GM12878 (cell line): ENCODE results near the gene FAM83G. TPM values are rescaled to one million over a fixed set of nuclear protein-coding genes. Genes with fewer than 3 reads are reported as not detected.

Experiments used
- ATAC-seq: fragments of 200-7000 bp; cut with Tn5 transposase; 3 replicates; pipeline ENCODE4 v1.9.1; 2020; ENCODE audit warnings: mild to moderate bottlenecking, moderate library complexity
- BruUV-seq: library from RNA; stranded (reverse); fragments of 400-500 nt; replicated peaks from 2 replicates; lab custom pipeline; 2021; lab: Mats Ljungman, UMichigan
- CTCF ChIA-PET: fragments of 300-600 bp; sonication (Branson Sonifier 250); formaldehyde crosslinking; extraction: SDS; loops from one replicate; lab custom pipeline; 2021; ENCODE audit warnings: inconsistent platforms; lab: Yijun Ruan, JAX
- POLR2A ChIA-PET: fragments of 350-600 bp; formaldehyde crosslinking; extraction: SDS; loops from one replicate; lab custom pipeline; 2021; ENCODE audit warnings: inconsistent platforms; lab: Charles Lee
- RAD21 ChIA-PET: fragments of 300-600 bp; sonication (Branson Sonifier 250); formaldehyde crosslinking; loops from one replicate; lab custom pipeline; 2023; ENCODE audit warnings: antibody characterized with exemption; ENCODE audit not compliant: unreplicated experiment; lab: Charles Lee
- SMC1A ChIA-PET: fragments of 300-600 bp; sonication (Branson Sonifier 250); formaldehyde crosslinking; loops from one replicate; lab custom pipeline; 2023; ENCODE audit not compliant: unreplicated experiment, uncharacterized antibody; lab: Charles Lee
- DNase-seq: peaks from one replicate; pipeline ENCODE4 v3.0.0-alpha.2; 2011; ENCODE audit warnings: low read depth, low spot score
- FAIRE-seq: peaks from 3 replicates; lab custom pipeline; 2011; peaks lifted over from hg19 to GRCh38; lab: Jason Lieb, UNC
- H2AFZ ChIP-seq: 2 replicates; pipeline ENCODE4 v1.6.0; 2011; ENCODE audit warnings: low read depth, low read length, control low read depth; ENCODE audit not compliant: control insufficient read depth
- H3K27ac ChIP-seq: 2 replicates; pipeline ENCODE4 v1.5.1; 2011; ENCODE audit warnings: control low read depth; ENCODE audit not compliant: control insufficient read depth, insufficient read depth
- H3K27me3 ChIP-seq, 2 experiments: replicated peaks in 1 of 2; 2 replicates each; pipeline versions ENCODE4 v1.6.0 to v1.6.1; 2011; ENCODE audit warnings: low read length in 1 of 2; ENCODE audit not compliant: control insufficient read depth in 2 of 2, insufficient read depth in 2 of 2
- H3K36me3 ChIP-seq, 2 experiments: 2 replicates each; pipeline ENCODE4 v1.5.1; 2011; ENCODE audit warnings: low read length in 1 of 2; ENCODE audit not compliant: control insufficient read depth in 2 of 2, insufficient read depth in 2 of 2
- H3K4me1 ChIP-seq: 2 replicates; pipeline ENCODE4 v1.6.1; 2011; ENCODE audit warnings: mild to moderate bottlenecking, low read length, moderate library complexity, mixed read lengths; ENCODE audit not compliant: control insufficient read depth, insufficient read depth
- H3K4me2 ChIP-seq: 2 replicates; pipeline ENCODE4 v1.6.0; 2011; ENCODE audit warnings: control low read depth; ENCODE audit not compliant: control insufficient read depth, insufficient read depth
- H3K4me3 ChIP-seq: fragments of 200-600 bp; sonication (generic); 2 replicates; pipeline ENCODE4 v1.5.1; 2016
- H3K79me2 ChIP-seq: 2 replicates; pipeline ENCODE4 v1.6.0; 2011; ENCODE audit warnings: low read length; ENCODE audit not compliant: control insufficient read depth, insufficient read depth
- H3K9ac ChIP-seq: 2 replicates; pipeline ENCODE4 v1.8.0; 2011; ENCODE audit warnings: low read length, control low read depth, mixed read lengths; ENCODE audit not compliant: control insufficient read depth, insufficient read depth
- H3K9me3 ChIP-seq: replicated peaks from 3 replicates; pipeline ENCODE4 v1.5.1; 2011; ENCODE audit warnings: mild to moderate bottlenecking, low read length; ENCODE audit not compliant: control insufficient read depth, insufficient read depth
- H4K20me1 ChIP-seq: 2 replicates; pipeline ENCODE4 v1.6.0; 2011; ENCODE audit not compliant: control insufficient read depth, insufficient read depth
- EP300 ChIP-seq, 2 experiments: fragments of 150-350 bp in 1 of 2; IDR thresholded peaks; 2 replicates each; pipeline ENCODE4 v1.6.1; 2011 to 2012; ENCODE audit warnings: low read depth in 2 of 2, low read length in 2 of 2, borderline replicate concordance in 1 of 2, improper control_type of control experiment in 1 of 2, inconsistent platforms in 1 of 2; ENCODE audit not compliant: control insufficient read depth in 1 of 2
- FOXK2 ChIP-seq: fragments of 450-650 bp; IDR thresholded peaks from 2 replicates; pipeline ENCODE4 v1.6.1; 2017; ENCODE audit warnings: mild to moderate bottlenecking, moderate library complexity
- GATAD2B ChIP-seq: fragments of 450-650 bp; conservative IDR thresholded peaks from 2 replicates; pipeline ENCODE4 v1.6.1; 2017; ENCODE audit warnings: low read depth, mild to moderate bottlenecking, moderate library complexity
- MAX ChIP-seq: IDR thresholded peaks from 2 replicates; pipeline ENCODE4 v1.6.1; 2012; ENCODE audit warnings: low read depth, low read length, improper control_type of control experiment
- NFYB ChIP-seq: IDR thresholded peaks from 2 replicates; pipeline ENCODE4 v1.6.1; 2011; ENCODE audit warnings: low read depth, mild to moderate bottlenecking, low read length, improper control_type of control experiment, moderate library complexity; ENCODE audit not compliant: insufficient read depth
- PAX8 ChIP-seq: fragments of 450-650 bp; IDR thresholded peaks from 2 replicates; pipeline ENCODE4 v1.6.1; 2017; ENCODE audit warnings: mild to moderate bottlenecking, moderate library complexity
- POLR2AphosphoS2 ChIP-seq: IDR thresholded peaks from 2 replicates; pipeline ENCODE4 v1.6.1; 2011; ENCODE audit warnings: low read depth, mild to moderate bottlenecking, low read length, improper control_type of control experiment, moderate library complexity
- PRDM15 ChIP-seq: fragments of 450-650 bp; formaldehyde crosslinking; IDR thresholded peaks from 2 replicates; pipeline ENCODE4 v1.4.0; 2020; ENCODE audit warnings: mild to moderate bottlenecking, moderate library complexity
- SPI1 ChIP-seq: IDR thresholded peaks from 2 replicates; pipeline ENCODE4 v1.6.1; 2011; ENCODE audit warnings: low read depth, mild to moderate bottlenecking, low read length, moderate library complexity, borderline replicate concordance; ENCODE audit not compliant: insufficient read depth
- ZNF687 ChIP-seq: fragments of 450-650 bp; IDR thresholded peaks from 2 replicates; pipeline ENCODE4 v1.6.1; 2017; ENCODE audit warnings: mild to moderate bottlenecking, moderate library complexity
- ZSCAN29 ChIP-seq: fragments of 450-650 bp; IDR thresholded peaks from 2 replicates; pipeline ENCODE4 v1.6.1; 2017; ENCODE audit warnings: mild to moderate bottlenecking, moderate library complexity
- WGBS: methylation state at CpG from one replicate; pipeline ENCODE4 v1.1.6; 2016; ENCODE audit warnings: low lambda C conversion rate; ENCODE audit not compliant: insufficient replicate concordance, insufficient coverage; ENCODE audit errors: missing lambda C conversion rate; 5-methylcytosine and 5-hydroxymethylcytosine counted together
- in situ Hi-C: fragments of 300-500 bp; cut with MboI; formaldehyde crosslinking; loops from 9 replicates; pipeline ENCODE4 v1.14.3; 2018; ENCODE audit warnings: mixed read lengths
- intact Hi-C: fragments of 100-400 bp; cut with micrococcal nuclease; formaldehyde crosslinking; loops from one replicate; pipeline ENCODE4 v1.14.2; 2022; ENCODE audit not compliant: unreplicated experiment
- polyA plus RNA-seq, 11 experiments: library from polyadenylated mRNA; depleted of rRNA in 4 of 11; unstranded in 6 of 11; stranded (reverse) in 5 of 11; fragments of >200 nt; fragmentation: Nextera tagmentation in 4 of 11; fragmentation: Illumina TruSeq in 1 of 11; extraction: Ambion mirVana in 4 of 11; extraction: Trizol in 1 of 11; gene quantifications; 1 replicate in 1 of 11; 2 replicates in 10 of 11; pipeline versions ENCODE4 v1.2.1 to v1.2.3, GENCODE V29; 2011 to 2016; ENCODE audit warnings: inconsistent platforms in 2 of 11, missing spikeins in 2 of 11, low read depth in 1 of 11
- total RNA-seq, 4 experiments: library from RNA; depleted of rRNA in 3 of 4; stranded (reverse); fragments of >200 nt in 3 of 4; fragmentation: Illumina TruSeq in 1 of 4; extraction: Trizol in 1 of 4; gene quantifications; 2 replicates each; pipeline versions ENCODE4 v1.2.1 to v1.2.3, GENCODE V29; 2013 to 2021
- TF ChIP-seq, protein P1 (sequence below): fragments of 450-650 bp; conservative IDR thresholded peaks from 2 replicates; pipeline ENCODE4 v1.6.1; 2017; ENCODE audit warnings: mild to moderate bottlenecking, moderate library complexity

Gene FAM83G
- total and polyA plus RNA-seq, 10 of the 15 experiments (the other 5 are each of a cell fraction or from before 2014, with no cell fraction given) = 0.03 to 16.7 (median 6.5) TPM

- H3K27ac ChIP-seq = no peak overlapping the region
- H3K9ac ChIP-seq = no peak overlapping the region
- SMC1A ChIA-PET = no interaction called here
- H3K4me3 ChIP-seq = no peak overlapping the region
- H3K36me3 ChIP-seq = peaks cover 0 to 5% of the 10 kb centered on the region in 2 experiments; a peak in 3 of 4 replicates
- DNase-seq (no peak), ATAC-seq (no peak), FAIRE-seq (no peak)
- CTCF ChIA-PET = interaction anchor here (1.8 kb wide), 1 partner anchor 40 kb away, joined by 4 read pairs; no protein-coding TSS in a partner anchor
- in situ Hi-C loops = no loop called here
- intact Hi-C loops = no loop called here
- RAD21 ChIA-PET = interaction anchor here (0.6 to 3.5 kb wide), 3 partner anchors 40 to 376 kb away, joined by 3 to 13 read pairs (median 5); no protein-coding TSS in a partner anchor
- 98% methylated on average over 17 of the region's 17 CpGs for WGBS
- H4K20me1 ChIP-seq = no peaks in the 10 kb centered on the region
- H3K4me2 ChIP-seq = peak overlapping the region; percentile 56; the same call in 1 of the 2 replicates
- H3K4me1 ChIP-seq = peaks cover 25% of the 10 kb centered on the region
- no peak overlapping the region for H2AFZ ChIP-seq
- peaks cover 12% of the 10 kb centered on the region for H3K79me2 ChIP-seq
- peaks cover 2% of the 10 kb centered on the region; the same call in 1 of the 3 replicates for H3K9me3 ChIP-seq
- POLR2A ChIA-PET = no interaction called here
- no peaks in the 10 kb centered on the region for H3K27me3 ChIP-seq
- no TSS peak for BruUV-seq
- TF ChIP-seq PRDM15 (CRISPR knock-in tag) (no peak), FOXK2 (no peak), PAX8 (no peak), MAX (no peak), GATAD2B (no peak), NFYB (no peak), SPI1 (no peak), ZNF687 (no peak), POLR2AphosphoS2 (no peak), EP300 (IDR thresholded peaks at IDR 0.05; ENCODE audit: borderline replicate concordance in 1 of 2, control insufficient read depth in 1 of 2, low read depth in 2 of 2, low read length in 2 of 2) (no peak), ZSCAN29 (no peak)
- TF ChIP-seq, protein P1, sequence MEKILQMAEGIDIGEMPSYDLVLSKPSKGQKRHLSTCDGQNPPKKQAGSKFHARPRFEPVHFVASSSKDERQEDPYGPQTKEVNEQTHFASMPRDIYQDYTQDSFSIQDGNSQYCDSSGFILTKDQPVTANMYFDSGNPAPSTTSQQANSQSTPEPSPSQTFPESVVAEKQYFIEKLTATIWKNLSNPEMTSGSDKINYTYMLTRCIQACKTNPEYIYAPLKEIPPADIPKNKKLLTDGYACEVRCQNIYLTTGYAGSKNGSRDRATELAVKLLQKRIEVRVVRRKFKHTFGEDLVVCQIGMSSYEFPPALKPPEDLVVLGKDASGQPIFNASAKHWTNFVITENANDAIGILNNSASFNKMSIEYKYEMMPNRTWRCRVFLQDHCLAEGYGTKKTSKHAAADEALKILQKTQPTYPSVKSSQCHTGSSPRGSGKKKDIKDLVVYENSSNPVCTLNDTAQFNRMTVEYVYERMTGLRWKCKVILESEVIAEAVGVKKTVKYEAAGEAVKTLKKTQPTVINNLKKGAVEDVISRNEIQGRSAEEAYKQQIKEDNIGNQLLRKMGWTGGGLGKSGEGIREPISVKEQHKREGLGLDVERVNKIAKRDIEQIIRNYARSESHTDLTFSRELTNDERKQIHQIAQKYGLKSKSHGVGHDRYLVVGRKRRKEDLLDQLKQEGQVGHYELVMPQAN = no peak
Measured at GRCh38 chr17:19000531-19001325, 3.8 kb downstream of the FAM83G start.
